Measurements from ENCODE around the gene LHFPL3.

LHFPL3 gene

GRCh38 chr7:104894726-104895521, 566.5 kb downstream of the LHFPL3 start:
- no peak for DNase-seq (ENCODE audit: low spot score)
- in situ Hi-C loops (cut with MboI; ENCODE audit: low pct_unique_long_range_greater_than_20kb, low sequenced_read_pairs, unreplicated experiment): no loop called here
- TF ChIP-seq CTCF (IDR thresholded peaks at IDR 0.05; ENCODE audit: extremely low read depth, insufficient read depth, missing control alignments): no peak

GRCh38 chr7:104895522-104896236, 567.3 kb downstream of the LHFPL3 start:
- in situ Hi-C loops (cut with MboI; ENCODE audit: low pct_unique_long_range_greater_than_20kb, low sequenced_read_pairs, unreplicated experiment): no loop called here
- TF ChIP-seq CTCF (IDR thresholded peaks at IDR 0.05; ENCODE audit: extremely low read depth, insufficient read depth, missing control alignments): no peak
- DNase-seq (ENCODE audit: low spot score): no peak

GRCh38 chr7:104898434-104898833, 570.0 kb downstream of the LHFPL3 start:
- in situ Hi-C loops (cut with MboI; ENCODE audit: low pct_unique_long_range_greater_than_20kb, low sequenced_read_pairs, unreplicated experiment): no loop called here
- no peak for DNase-seq (ENCODE audit: low spot score)
- TF ChIP-seq CTCF (IDR thresholded peaks at IDR 0.05; ENCODE audit: extremely low read depth, insufficient read depth, missing control alignments): no peak

GRCh38 chr7:104900525-104901239, 572.3 kb downstream of the LHFPL3 start:
- TF ChIP-seq CTCF (IDR thresholded peaks at IDR 0.05; ENCODE audit: extremely low read depth, insufficient read depth, missing control alignments): no peak
- no peak for DNase-seq (ENCODE audit: low spot score)
- in situ Hi-C loops (cut with MboI; ENCODE audit: low pct_unique_long_range_greater_than_20kb, low sequenced_read_pairs, unreplicated experiment): loop anchor here (25.0 kb wide), 1 partner anchor 263 kb away; no protein-coding TSS in a partner anchor

GRCh38 chr7:104901240-104901619, 572.8 kb downstream of the LHFPL3 start:
- in situ Hi-C loops (cut with MboI; ENCODE audit: low pct_unique_long_range_greater_than_20kb, low sequenced_read_pairs, unreplicated experiment): loop anchor here (25.0 kb wide), 1 partner anchor 264 kb away; no protein-coding TSS in a partner anchor
- TF ChIP-seq CTCF (IDR thresholded peaks at IDR 0.05; ENCODE audit: extremely low read depth, insufficient read depth, missing control alignments): no peak
- no peak for DNase-seq (ENCODE audit: low spot score)

- TF ChIP-seq CTCF (IDR thresholded peaks at IDR 0.05; ENCODE audit: extremely low read depth, insufficient read depth, missing control alignments): no peak
- in situ Hi-C loops (cut with MboI; ENCODE audit: low pct_unique_long_range_greater_than_20kb, low sequenced_read_pairs, unreplicated experiment): loop anchor here (25.0 kb wide), 1 partner anchor 265 kb away; no protein-coding TSS in a partner anchor
Observed at GRCh38 chr7:104902183-104902582, 573.8 kb downstream of the LHFPL3 start.

More at GRCh38 chr7:104902183-104902582, 573.8 kb downstream of the LHFPL3 start:
- no peak for DNase-seq (ENCODE audit: low spot score)

Measured in GM13977 (cell line).